Measurements from ENCODE around the gene ADAMTSL1.

Gene ADAMTSL1

DNA sequence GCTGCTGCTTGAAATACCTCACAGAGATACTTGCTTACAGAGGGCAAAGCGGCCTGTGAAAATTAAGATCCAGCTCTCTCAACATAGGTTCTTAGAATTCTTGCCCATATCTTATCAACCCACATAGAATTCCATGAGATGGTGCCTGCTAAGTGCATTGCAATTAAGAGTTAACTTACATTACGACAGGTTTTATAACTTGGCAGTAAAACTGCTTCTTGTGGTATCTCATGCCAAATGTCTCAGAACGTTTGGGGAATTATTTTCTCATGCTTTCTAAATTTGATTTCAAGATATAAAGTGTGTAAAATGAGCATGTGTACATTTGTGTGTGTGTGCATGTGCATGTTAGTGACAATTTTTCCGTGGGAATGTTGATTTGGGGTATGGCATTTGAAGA lies 297.8 kb downstream of the ADAMTSL1 start:
- H3K36me3 ChIP-seq (ENCODE audit: insufficient read depth, low read length), result peaks cover 51% of the 10 kb centered on the region

DNA sequence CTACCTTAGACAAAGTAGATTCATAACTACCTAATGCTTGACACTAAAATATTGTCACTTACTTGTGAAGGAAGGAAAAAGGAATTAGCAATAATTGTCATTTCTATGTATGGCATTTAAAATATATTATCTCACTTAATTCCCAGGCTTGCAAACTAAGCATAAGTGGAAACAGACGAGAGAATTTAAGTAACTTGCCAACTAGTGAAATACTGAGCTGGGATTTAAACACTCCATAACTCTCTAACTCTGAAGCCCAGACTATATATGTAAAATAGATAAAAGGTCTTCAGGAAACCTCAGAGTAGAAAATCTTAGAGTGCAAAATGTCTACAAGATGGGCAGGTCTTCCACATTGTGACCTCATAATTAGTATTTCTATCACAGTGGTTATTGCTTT lies 301.3 kb downstream of the ADAMTSL1 start:
- H3K4me1 ChIP-seq (ENCODE audit: control insufficient read depth, insufficient read depth, low read length), result no peaks in the 10 kb centered on the region
- H3K27me3 ChIP-seq (ENCODE audit: control insufficient read depth, insufficient read depth, low read length), result no peaks in the 10 kb centered on the region
- H3K9me3 ChIP-seq (replicated peaks; ENCODE audit: low read length), result no peaks in the 10 kb centered on the region
- H3K4me3 ChIP-seq (ENCODE audit: low read length), result no peak overlapping the region
- H3K36me3 ChIP-seq (ENCODE audit: insufficient read depth, low read length), result peaks cover 70% of the 10 kb centered on the region
- H3K4me2 ChIP-seq (ENCODE audit: low read length), result no peak overlapping the region
- no peak overlapping the region for H3K9ac ChIP-seq (ENCODE audit: low read depth, low read length)

More for the DNA sequence above, 297.8 kb downstream of the ADAMTSL1 start:
- no peaks in the 10 kb centered on the region for H3K9me3 ChIP-seq (replicated peaks; ENCODE audit: low read length)
- H3K4me1 ChIP-seq (ENCODE audit: control insufficient read depth, insufficient read depth, low read length), result no peaks in the 10 kb centered on the region
- no peak overlapping the region for H3K4me2 ChIP-seq (ENCODE audit: low read length)
- no peak overlapping the region for H3K4me3 ChIP-seq (ENCODE audit: low read length)
- no peak overlapping the region for H3K9ac ChIP-seq (ENCODE audit: low read depth, low read length)
- H3K27me3 ChIP-seq (ENCODE audit: control insufficient read depth, insufficient read depth, low read length), result no peaks in the 10 kb centered on the region

DNA sequence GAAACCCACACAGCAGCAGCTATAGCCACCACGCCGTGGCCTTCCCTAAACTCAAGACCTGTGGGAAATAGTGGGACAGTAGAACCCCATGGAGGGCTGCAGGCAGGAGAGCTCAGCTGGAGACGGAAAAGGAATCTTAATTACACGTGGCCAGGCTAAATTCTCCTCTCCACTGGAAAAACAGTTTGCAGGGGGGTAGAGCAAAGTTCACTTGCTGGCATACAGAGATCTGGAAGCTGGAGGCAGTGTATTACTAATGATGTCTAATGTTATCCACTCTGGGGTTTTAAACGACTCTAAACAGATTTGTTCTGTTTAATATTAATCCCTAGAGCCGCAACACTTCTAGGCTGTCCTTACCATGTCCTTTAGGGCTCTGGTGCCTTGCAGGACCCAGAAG lies 302.0 kb downstream of the ADAMTSL1 start:
- Histone ChIP-seq H3K4me3 (ENCODE audit: low read length) (no peak overlapping the region), H3K9me3 (replicated peaks; ENCODE audit: low read length) (no peaks in the 10 kb centered on the region), H3K27me3 (ENCODE audit: control insufficient read depth, insufficient read depth, low read length) (no peaks in the 10 kb centered on the region), H3K36me3 (ENCODE audit: insufficient read depth, low read length) (peaks cover 64% of the 10 kb centered on the region), H3K4me1 (ENCODE audit: control insufficient read depth, insufficient read depth, low read length) (no peaks in the 10 kb centered on the region), H3K4me2 (ENCODE audit: low read length) (no peak overlapping the region), H3K9ac (ENCODE audit: low read depth, low read length) (no peak overlapping the region)

DNA sequence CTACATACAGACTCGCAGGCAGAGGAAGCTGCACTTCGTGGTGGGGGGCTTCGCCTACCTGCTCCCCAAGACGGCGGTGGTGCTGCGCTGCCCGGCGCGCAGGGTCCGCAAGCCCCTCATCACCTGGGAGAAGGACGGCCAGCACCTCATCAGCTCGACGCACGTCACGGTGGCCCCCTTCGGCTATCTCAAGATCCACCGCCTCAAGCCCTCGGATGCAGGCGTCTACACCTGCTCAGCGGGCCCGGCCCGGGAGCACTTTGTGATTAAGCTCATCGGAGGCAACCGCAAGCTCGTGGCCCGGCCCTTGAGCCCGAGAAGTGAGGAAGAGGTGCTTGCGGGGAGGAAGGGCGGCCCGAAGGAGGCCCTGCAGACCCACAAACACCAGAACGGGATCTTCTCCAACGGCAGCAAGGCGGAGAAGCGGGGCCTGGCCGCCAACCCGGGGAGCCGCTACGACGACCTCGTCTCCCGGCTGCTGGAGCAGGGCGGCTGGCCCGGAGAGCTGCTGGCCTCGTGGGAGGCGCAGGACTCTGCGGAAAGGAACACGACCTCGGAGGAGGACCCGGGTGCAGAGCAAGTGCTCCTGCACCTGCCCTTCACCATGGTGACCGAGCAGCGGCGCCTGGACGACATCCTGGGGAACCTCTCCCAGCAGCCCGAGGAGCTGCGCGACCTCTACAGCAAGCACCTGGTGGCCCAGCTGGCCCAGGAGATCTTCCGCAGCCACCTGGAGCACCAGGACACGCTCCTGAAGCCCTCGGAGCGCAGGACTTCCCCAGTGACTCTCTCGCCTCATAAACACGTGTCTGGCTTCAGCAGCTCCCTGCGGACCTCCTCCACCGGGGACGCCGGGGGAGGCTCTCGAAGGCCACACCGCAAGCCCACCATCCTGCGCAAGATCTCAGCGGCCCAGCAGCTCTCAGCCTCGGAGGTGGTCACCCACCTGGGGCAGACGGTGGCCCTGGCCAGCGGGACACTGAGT lies 303.2 kb downstream of the ADAMTSL1 start:
- Histone ChIP-seq H3K9ac (ENCODE audit: low read depth, low read length) (no peak overlapping the region), H3K4me1 (ENCODE audit: control insufficient read depth, insufficient read depth, low read length) (no peaks in the 10 kb centered on the region), H3K27me3 (ENCODE audit: control insufficient read depth, insufficient read depth, low read length) (no peaks in the 10 kb centered on the region), H3K36me3 (ENCODE audit: insufficient read depth, low read length) (peaks cover 56% of the 10 kb centered on the region), H3K4me2 (ENCODE audit: low read length) (no peak overlapping the region), H3K4me3 (ENCODE audit: low read length) (no peak overlapping the region), H3K9me3 (replicated peaks; ENCODE audit: low read length) (no peaks in the 10 kb centered on the region)

DNA sequence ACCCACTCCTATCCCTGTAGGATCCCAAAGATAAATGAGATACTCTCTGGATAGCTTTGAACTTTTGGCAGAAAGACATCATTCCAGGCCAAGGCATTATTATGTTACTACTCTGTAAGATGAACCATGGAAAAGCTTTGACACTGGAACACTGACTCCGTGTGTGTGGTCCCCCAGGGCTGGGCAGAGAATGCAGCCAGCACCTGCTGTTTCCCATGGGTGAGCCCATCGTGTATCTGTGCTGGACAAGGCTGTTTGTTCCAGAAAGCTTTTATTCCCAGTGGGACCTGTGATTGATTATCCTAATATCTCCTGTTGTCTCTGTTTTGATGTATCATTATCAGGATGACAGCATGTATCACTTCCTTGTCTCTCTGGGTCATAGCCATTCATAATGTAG lies 304.2 kb downstream of the ADAMTSL1 start:
- Histone ChIP-seq H3K4me1 (ENCODE audit: control insufficient read depth, insufficient read depth, low read length) (no peaks in the 10 kb centered on the region), H3K27me3 (ENCODE audit: control insufficient read depth, insufficient read depth, low read length) (no peaks in the 10 kb centered on the region), H3K9me3 (replicated peaks; ENCODE audit: low read length) (no peaks in the 10 kb centered on the region), H3K9ac (ENCODE audit: low read depth, low read length) (no peak overlapping the region), H3K4me3 (ENCODE audit: low read length) (no peak overlapping the region), H3K4me2 (ENCODE audit: low read length) (no peak overlapping the region), H3K36me3 (ENCODE audit: insufficient read depth, low read length) (peaks cover 58% of the 10 kb centered on the region)

DNA sequence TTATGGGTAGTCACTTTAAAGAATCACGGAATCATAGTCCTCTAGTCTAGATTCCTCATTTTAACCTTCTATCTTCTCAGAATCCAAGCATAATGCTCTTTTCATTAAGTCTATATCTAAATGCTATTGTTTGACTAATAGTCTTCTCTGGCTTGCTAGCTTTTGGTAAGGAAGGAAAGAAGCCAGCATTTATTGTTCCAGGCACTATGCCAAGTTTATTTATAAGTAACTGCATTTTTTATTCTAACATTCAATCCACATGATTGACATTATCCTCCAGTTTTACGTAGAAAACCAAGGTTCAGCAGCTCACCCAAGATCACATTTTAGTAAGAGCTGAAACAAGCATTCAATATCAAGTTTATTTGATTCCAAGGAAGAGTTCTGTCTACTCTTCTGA lies 304.9 kb downstream of the ADAMTSL1 start:
- no peak overlapping the region for H3K4me3 ChIP-seq (ENCODE audit: low read length)
- no peaks in the 10 kb centered on the region for H3K27me3 ChIP-seq (ENCODE audit: control insufficient read depth, insufficient read depth, low read length)
- H3K36me3 ChIP-seq (ENCODE audit: insufficient read depth, low read length), result peaks cover 58% of the 10 kb centered on the region
- H3K4me1 ChIP-seq (ENCODE audit: control insufficient read depth, insufficient read depth, low read length), result no peaks in the 10 kb centered on the region
- no peak overlapping the region for H3K4me2 ChIP-seq (ENCODE audit: low read length)
- no peak overlapping the region for H3K9ac ChIP-seq (ENCODE audit: low read depth, low read length)
- no peaks in the 10 kb centered on the region for H3K9me3 ChIP-seq (replicated peaks; ENCODE audit: low read length)

DNA sequence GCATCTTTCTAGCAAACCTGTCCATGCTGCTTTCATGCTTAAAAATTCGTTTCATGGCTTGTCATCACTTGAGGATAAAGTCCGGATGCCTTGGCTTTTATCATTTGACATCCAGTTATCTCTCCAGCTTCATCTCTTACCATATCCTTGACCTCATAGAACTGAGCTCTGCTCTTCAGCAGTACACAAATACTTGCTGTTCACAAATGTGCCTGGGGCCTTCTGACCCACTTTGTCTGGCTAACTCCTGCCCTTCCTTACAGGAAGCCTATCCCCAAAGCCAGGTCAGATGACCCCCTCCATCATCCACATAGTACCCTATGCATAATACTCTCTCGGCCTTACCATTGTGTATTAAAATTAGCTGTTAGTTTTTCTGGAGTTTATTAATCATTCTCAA lies 310.0 kb downstream of the ADAMTSL1 start:
- Histone ChIP-seq H3K9ac (ENCODE audit: low read depth, low read length) (no peak overlapping the region), H3K4me2 (ENCODE audit: low read length) (no peak overlapping the region), H3K9me3 (replicated peaks; ENCODE audit: low read length) (no peaks in the 10 kb centered on the region), H3K4me1 (ENCODE audit: control insufficient read depth, insufficient read depth, low read length) (peaks cover 19% of the 10 kb centered on the region), H3K36me3 (ENCODE audit: insufficient read depth, low read length) (peaks cover 30% of the 10 kb centered on the region), H3K27me3 (ENCODE audit: control insufficient read depth, insufficient read depth, low read length) (no peaks in the 10 kb centered on the region), H3K4me3 (ENCODE audit: low read length) (no peak overlapping the region)

DNA sequence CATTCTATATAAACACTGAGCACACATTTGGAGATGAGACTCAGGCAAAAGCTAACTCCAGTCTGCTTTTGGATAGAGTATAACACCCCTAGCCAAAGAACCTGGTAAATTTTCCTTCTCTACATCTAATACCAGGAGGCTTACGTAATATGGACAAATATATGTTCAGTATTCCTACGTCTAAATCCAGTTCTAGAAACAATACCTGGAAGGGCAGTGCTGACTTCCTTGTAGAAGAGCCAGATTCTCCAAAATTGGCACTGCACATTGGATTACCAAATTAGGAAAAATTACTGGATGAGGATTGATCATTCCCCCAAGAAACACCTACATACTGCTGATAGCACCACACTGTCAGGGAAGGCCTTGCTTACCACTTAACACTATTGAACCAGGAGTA lies 311.7 kb downstream of the ADAMTSL1 start:
- H3K4me2 ChIP-seq (ENCODE audit: low read length), result no peak overlapping the region
- peaks cover 24% of the 10 kb centered on the region for H3K36me3 ChIP-seq (ENCODE audit: insufficient read depth, low read length)
- no peaks in the 10 kb centered on the region for H3K9me3 ChIP-seq (replicated peaks; ENCODE audit: low read length)
- H3K4me3 ChIP-seq (ENCODE audit: low read length), result no peak overlapping the region
- H3K4me1 ChIP-seq (ENCODE audit: control insufficient read depth, insufficient read depth, low read length), result peaks cover 19% of the 10 kb centered on the region
- H3K9ac ChIP-seq (ENCODE audit: low read depth, low read length), result no peak overlapping the region
- H3K27me3 ChIP-seq (ENCODE audit: control insufficient read depth, insufficient read depth, low read length), result no peaks in the 10 kb centered on the region

DNA sequence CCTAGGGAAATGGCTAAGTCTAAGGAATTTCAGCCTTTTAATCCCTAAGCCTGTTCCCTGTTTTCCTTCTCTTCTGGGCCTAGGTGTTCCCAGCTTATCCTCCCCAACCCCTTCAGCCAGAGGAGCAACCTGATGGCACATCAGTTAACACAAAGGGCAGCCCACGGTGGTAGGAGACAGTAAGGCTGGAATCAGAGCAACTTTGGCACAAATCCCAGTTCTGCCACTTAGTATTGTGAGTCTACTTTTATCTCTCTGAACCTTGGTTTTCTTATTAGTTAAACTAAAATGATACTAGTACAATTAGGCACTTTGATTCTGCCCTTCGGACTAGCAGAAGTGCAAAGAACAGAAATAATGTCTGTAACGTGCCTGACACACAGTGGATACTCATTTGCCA lies 312.2 kb downstream of the ADAMTSL1 start:
- Histone ChIP-seq H3K4me2 (ENCODE audit: low read length) (no peak overlapping the region), H3K36me3 (ENCODE audit: insufficient read depth, low read length) (peaks cover 26% of the 10 kb centered on the region), H3K4me3 (ENCODE audit: low read length) (no peak overlapping the region), H3K9me3 (replicated peaks; ENCODE audit: low read length) (no peaks in the 10 kb centered on the region), H3K9ac (ENCODE audit: low read depth, low read length) (no peak overlapping the region), H3K4me1 (ENCODE audit: control insufficient read depth, insufficient read depth, low read length) (peaks cover 19% of the 10 kb centered on the region), H3K27me3 (ENCODE audit: control insufficient read depth, insufficient read depth, low read length) (no peaks in the 10 kb centered on the region)

DNA sequence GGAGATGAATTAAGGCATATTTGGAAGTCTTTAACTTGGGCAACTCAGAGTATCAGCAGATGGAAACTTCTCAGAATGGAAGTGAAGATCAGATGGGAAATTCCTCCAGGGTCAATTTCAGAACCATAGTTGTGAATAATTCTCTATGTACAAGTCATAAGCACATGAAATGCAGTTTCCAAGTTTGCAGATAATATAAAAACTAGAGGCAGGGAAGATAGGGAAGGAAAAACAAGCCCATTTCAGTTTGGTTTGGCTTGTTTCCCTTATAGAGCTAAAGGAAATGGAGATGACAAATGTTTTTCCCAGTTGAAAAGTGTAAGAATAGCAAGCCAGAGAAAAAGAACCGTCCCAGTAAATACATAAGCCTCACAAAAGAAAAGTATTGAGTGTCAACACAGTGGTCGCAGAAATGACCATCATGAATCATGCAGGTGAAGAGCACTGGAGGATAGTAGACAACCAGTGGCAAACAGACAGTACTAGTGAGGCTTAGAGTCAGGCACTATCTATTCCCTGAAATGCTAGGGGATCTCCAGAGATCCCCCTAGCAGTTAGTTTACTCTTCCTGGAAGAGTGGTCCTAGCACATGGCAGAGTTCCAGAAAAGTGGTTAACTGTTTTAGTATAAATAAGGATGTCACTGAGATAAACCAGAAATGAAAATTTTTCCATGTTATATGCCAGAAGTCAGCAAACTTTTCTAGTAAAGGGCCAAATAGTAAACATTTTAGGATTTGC lies 313.1 kb downstream of the ADAMTSL1 start:
- H3K36me3 ChIP-seq (ENCODE audit: insufficient read depth, low read length), result peaks cover 29% of the 10 kb centered on the region
- H3K9me3 ChIP-seq (replicated peaks; ENCODE audit: low read length), result no peaks in the 10 kb centered on the region
- peak overlapping the region; percentile 11 for H3K4me2 ChIP-seq (ENCODE audit: low read length)
- H3K4me1 ChIP-seq (ENCODE audit: control insufficient read depth, insufficient read depth, low read length), result peaks cover 19% of the 10 kb centered on the region
- H3K4me3 ChIP-seq (ENCODE audit: low read length), result no peak overlapping the region
- no peaks in the 10 kb centered on the region for H3K27me3 ChIP-seq (ENCODE audit: control insufficient read depth, insufficient read depth, low read length)
- no peak overlapping the region for H3K9ac ChIP-seq (ENCODE audit: low read depth, low read length)

DNA sequence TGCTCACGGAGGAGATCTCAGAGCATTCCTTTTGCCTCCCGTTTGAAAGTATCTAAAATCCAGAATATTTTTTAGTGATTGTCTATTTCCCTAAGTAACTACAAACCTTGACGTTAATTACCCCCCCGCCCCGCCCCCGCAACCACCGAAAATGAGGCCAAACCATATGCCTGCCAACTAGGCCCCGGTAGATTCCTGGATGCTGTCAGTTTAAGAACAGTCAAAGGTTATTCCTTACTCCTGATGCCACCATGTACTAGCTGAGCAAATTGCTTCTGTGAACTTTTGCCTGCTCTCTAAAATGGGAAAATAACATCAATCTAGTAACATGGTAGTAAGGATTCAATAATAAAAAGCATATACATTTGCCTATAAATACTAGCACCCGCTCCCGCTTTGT lies 314.3 kb downstream of the ADAMTSL1 start:
- Histone ChIP-seq H3K9ac (ENCODE audit: low read depth, low read length) (no peak overlapping the region), H3K4me2 (ENCODE audit: low read length) (no peak overlapping the region), H3K4me3 (ENCODE audit: low read length) (no peak overlapping the region)

More for the DNA sequence above, 314.3 kb downstream of the ADAMTSL1 start:
- no peaks in the 10 kb centered on the region for H3K27me3 ChIP-seq (ENCODE audit: control insufficient read depth, insufficient read depth, low read length)
- H3K36me3 ChIP-seq (ENCODE audit: insufficient read depth, low read length), result peaks cover 24% of the 10 kb centered on the region
- no peaks in the 10 kb centered on the region for H3K9me3 ChIP-seq (replicated peaks; ENCODE audit: low read length)
- peaks cover 19% of the 10 kb centered on the region for H3K4me1 ChIP-seq (ENCODE audit: control insufficient read depth, insufficient read depth, low read length)
